ENCODE data around the gene SMIM33.
A peak's percentile ranks its signal among the peaks of the same experiment; 100 is the strongest.

The SMIM33 gene

GRCh38 chr5:139470821-139471300, at the start of gene SMIM33:
Gene SMIM33, plus strand, starts transcription at chr5:139471004. Its CDS starts 118 bp downstream, at chr5:139471122.
- Histone ChIP-seq H3K4me3 (ENCODE audit: low read length, poor library complexity, severe bottlenecking) (peak within 1 kb of the TSS; percentile 82), H3K27me3 (ENCODE audit: insufficient read depth, low read length, poor library complexity, severe bottlenecking) (no peaks in the 10 kb centered on the region), H3K9me2 (replicated peaks; ENCODE audit: low read depth, low read length) (no peaks in the 10 kb centered on the region), H3K4me1 (ENCODE audit: insufficient read depth, low read length, poor library complexity, severe bottlenecking) (peaks cover 65% of the 10 kb centered on the region), H3K36me3 (ENCODE audit: insufficient read depth, low read length) (peaks cover 3% of the 10 kb centered on the region; the same call in 1 of the 2 replicates), H2AFZ (ENCODE audit: low read length) (peak within 1 kb of the TSS; percentile 34; the same call in 1 of the 2 replicates), H3K9me3 (ENCODE audit: insufficient read depth, low read depth, low read length) (no peaks in the 10 kb centered on the region), H4K20me1 (ENCODE audit: insufficient read depth, low read length, poor library complexity, severe bottlenecking) (no peaks in the 10 kb centered on the region), H3K4me2 (ENCODE audit: low read depth, low read length, poor library complexity, severe bottlenecking) (peak within 1 kb of the TSS; percentile 87), H3F3A (ENCODE audit: low read depth) (no peaks in the 10 kb centered on the region), H3K79me2 (ENCODE audit: insufficient read depth, low read length) (peaks cover 43% of the 10 kb centered on the region), H3K9ac (ENCODE audit: low read depth, low read length, poor library complexity, severe bottlenecking) (peak within 1 kb of the TSS; percentile 95)
- TF ChIP-seq CTCF (conservative IDR thresholded peaks at IDR 0.05; ENCODE audit: low read length) (no peak), EZH2phosphoT487 (IDR thresholded peaks at IDR 0.05; ENCODE audit: borderline replicate concordance) (no peak)

GRCh38 chr5:139422307-139422893, 48.4 kb upstream of the SMIM33 start:
- H3K79me2 ChIP-seq (ENCODE audit: insufficient read depth, low read length): no peaks in the 10 kb centered on the region
- H4K20me1 ChIP-seq (ENCODE audit: insufficient read depth, low read length, poor library complexity, severe bottlenecking): no peaks in the 10 kb centered on the region
- H3K4me1 ChIP-seq (ENCODE audit: insufficient read depth, low read length, poor library complexity, severe bottlenecking): peaks cover 24% of the 10 kb centered on the region
- no peaks in the 10 kb centered on the region for H3K27me3 ChIP-seq (ENCODE audit: insufficient read depth, low read length, poor library complexity, severe bottlenecking)
- no peaks in the 10 kb centered on the region for H3F3A ChIP-seq (ENCODE audit: low read depth)
- H2AFZ ChIP-seq (ENCODE audit: low read length): no peak overlapping the region
- no peak overlapping the region for H3K9ac ChIP-seq (ENCODE audit: low read depth, low read length, poor library complexity, severe bottlenecking)
- H3K36me3 ChIP-seq (ENCODE audit: insufficient read depth, low read length): peaks cover 16% of the 10 kb centered on the region; the same call in 1 of the 2 replicates
- TF ChIP-seq CTCF (conservative IDR thresholded peaks at IDR 0.05; ENCODE audit: low read length) (peak; percentile 99), EZH2phosphoT487 (IDR thresholded peaks at IDR 0.05; ENCODE audit: borderline replicate concordance) (no peak)
- no peaks in the 10 kb centered on the region for H3K9me3 ChIP-seq (ENCODE audit: insufficient read depth, low read depth, low read length)
- H3K4me3 ChIP-seq (ENCODE audit: low read length, poor library complexity, severe bottlenecking): no peak overlapping the region
- H3K9me2 ChIP-seq (replicated peaks; ENCODE audit: low read depth, low read length): no peaks in the 10 kb centered on the region
- H3K4me2 ChIP-seq (ENCODE audit: low read depth, low read length, poor library complexity, severe bottlenecking): no peak overlapping the region

GRCh38 chr5:139425497-139425896, 45.3 kb upstream of the SMIM33 start:
- H3K9me2 ChIP-seq (replicated peaks; ENCODE audit: low read depth, low read length): no peaks in the 10 kb centered on the region
- H3K36me3 ChIP-seq (ENCODE audit: insufficient read depth, low read length): no peaks in the 10 kb centered on the region; the same call in 1 of the 2 replicates
- no peaks in the 10 kb centered on the region for H3K79me2 ChIP-seq (ENCODE audit: insufficient read depth, low read length)
- no peaks in the 10 kb centered on the region for H3K9me3 ChIP-seq (ENCODE audit: insufficient read depth, low read depth, low read length)
- H3K4me1 ChIP-seq (ENCODE audit: insufficient read depth, low read length, poor library complexity, severe bottlenecking): peaks cover 25% of the 10 kb centered on the region
- H4K20me1 ChIP-seq (ENCODE audit: insufficient read depth, low read length, poor library complexity, severe bottlenecking): no peaks in the 10 kb centered on the region
- H2AFZ ChIP-seq (ENCODE audit: low read length): no peak overlapping the region
- peak overlapping the region; percentile 55 for H3K4me2 ChIP-seq (ENCODE audit: low read depth, low read length, poor library complexity, severe bottlenecking)
- no peaks in the 10 kb centered on the region for H3F3A ChIP-seq (ENCODE audit: low read depth)
- H3K27me3 ChIP-seq (ENCODE audit: insufficient read depth, low read length, poor library complexity, severe bottlenecking): no peaks in the 10 kb centered on the region
- TF ChIP-seq CTCF (conservative IDR thresholded peaks at IDR 0.05; ENCODE audit: low read length) (no peak), EZH2phosphoT487 (IDR thresholded peaks at IDR 0.05; ENCODE audit: borderline replicate concordance) (no peak)
- H3K9ac ChIP-seq (ENCODE audit: low read depth, low read length, poor library complexity, severe bottlenecking): peak overlapping the region; percentile 17
- H3K4me3 ChIP-seq (ENCODE audit: low read length, poor library complexity, severe bottlenecking): peak overlapping the region; percentile 22

Measured in Loucy (cell line).